Measurements from ENCODE around the gene PCED1A. TPM values are rescaled to one million over a fixed set of nuclear protein-coding genes. Genes with fewer than 3 reads are reported as not detected.

The PCED1A gene
- total and polyA plus RNA-seq, 2 of the 8 experiments (the other 6 are each of a cell fraction or from before 2014, with no cell fraction given): 13.4 to 18.9 TPM

DNA sequence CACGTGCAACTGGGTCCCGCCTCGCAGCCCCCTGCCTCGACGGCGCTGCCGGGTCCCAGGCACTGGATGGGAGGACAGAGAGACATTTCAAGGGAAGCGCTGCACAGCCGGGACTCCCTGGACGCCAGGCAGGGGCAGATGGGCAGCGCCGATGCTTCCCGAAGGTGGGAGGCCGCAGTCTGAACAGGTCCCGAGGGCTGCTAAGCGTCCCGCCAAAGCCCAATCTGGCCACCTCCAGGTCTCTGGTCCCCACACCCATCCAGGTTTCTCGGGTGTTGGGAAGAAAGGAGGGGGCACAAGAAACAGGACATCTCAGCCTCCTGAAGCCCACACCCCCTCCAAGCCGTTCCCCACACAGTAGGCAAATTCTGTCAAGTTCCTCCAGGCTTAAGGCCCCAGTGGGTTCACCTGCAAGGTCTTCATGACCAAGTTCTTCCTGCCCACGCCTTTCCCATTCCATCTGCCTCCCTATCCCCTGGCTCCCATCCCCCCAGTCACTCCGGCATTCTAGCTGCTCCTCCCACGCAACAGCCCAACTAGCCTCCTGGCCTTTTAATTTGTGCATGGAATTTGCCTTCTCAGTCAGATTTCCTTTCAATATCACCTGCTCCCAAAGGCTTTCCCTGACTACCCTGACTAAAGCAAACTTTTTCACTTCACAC, 34.6 kb downstream of the PCED1A start:
- no peaks in the 10 kb centered on the region for H3K79me2 ChIP-seq (ENCODE audit: control insufficient read depth in 1 of 2, insufficient read depth in 2 of 2, low read length in 2 of 2)
- no peak overlapping the region for H2BK5ac ChIP-seq (ENCODE audit: low read depth, low read length)
- TF ChIP-seq CBX5 (IDR thresholded peaks at IDR 0.05; ENCODE audit: low read depth, low read length) (no peak), HDAC6 (IDR thresholded peaks at IDR 0.05; ENCODE audit: low read depth, low read length) (no peak), KDM4A (IDR thresholded peaks at IDR 0.05; ENCODE audit: low read depth, low read length, severe bottlenecking) (peak; percentile 24), SUZ12 (IDR thresholded peaks at IDR 0.05; ENCODE audit: low read length) (peak; percentile 73; the same call in 1 of the 2 replicates), ASH2L (IDR thresholded peaks at IDR 0.05; ENCODE audit: low read length) (no peak), POU5F1 (IDR thresholded peaks at IDR 0.05; ENCODE audit: low read depth, low read length) (no peak), EGR1 (IDR thresholded peaks at IDR 0.05; ENCODE audit: borderline replicate concordance, low read depth, low read length) (peak; percentile 66; the same call in 1 of the 2 replicates), EZH2 (IDR thresholded peaks at IDR 0.05; ENCODE audit: low read depth, low read length, severe bottlenecking) (peak; percentile 85), ZNF274 (IDR thresholded peaks at IDR 0.05; ENCODE audit: borderline replicate concordance, extremely low read depth, low read length) (no peak), CTBP2 (IDR thresholded peaks at IDR 0.05; ENCODE audit: borderline replicate concordance, insufficient read depth, insufficient read length, low read length) (no peak), POLR2AphosphoS5 (IDR thresholded peaks at IDR 0.05; ENCODE audit: low read depth, low read length) (no peak), RFX5 (IDR thresholded peaks at IDR 0.05; ENCODE audit: borderline replicate concordance, low read depth, low read length) (no peak)
- H2AFZ ChIP-seq (ENCODE audit: low read length): peak overlapping the region; percentile 16; the same call in 1 of the 2 replicates
- H4K5ac ChIP-seq (ENCODE audit: insufficient read length, low read depth, low read length): no peak overlapping the region
- H3K9me3 ChIP-seq (ENCODE audit: insufficient read depth in 2 of 2, low read depth in 1 of 2, low read length in 1 of 2): no peaks in the 10 kb centered on the region
- FAIRE-seq: no peak
- no peak overlapping the region for H3K56ac ChIP-seq (replicated peaks; ENCODE audit: insufficient read length, low read depth, low read length)
- peaks cover 11% of the 10 kb centered on the region for H3K23me2 ChIP-seq (ENCODE audit: low read depth, low read length)
- peaks cover 0 to 18% (median 10%) of the 10 kb centered on the region in 4 experiments; a peak in 6 of 7 replicates for H3K4me1 ChIP-seq (replicated peaks in 1 of 4; ENCODE audit: control insufficient read depth in 3 of 4, insufficient read depth in 4 of 4, low read length in 3 of 4)
- ChIA-PET CTCF (ENCODE audit: partially characterized antibody) (interaction anchor here (0.6 to 2.0 kb wide), 3 partner anchors 21 to 49 kb away, joined by 3 to 8 read pairs (median 3); no protein-coding TSS in a partner anchor), POLR2A (ENCODE audit: partially characterized antibody) (interaction anchor here (1.4 kb wide), 1 partner anchor 50 kb away, joined by 4 read pairs; no protein-coding TSS in a partner anchor)
- no peak overlapping the region for H2BK15ac ChIP-seq (ENCODE audit: low read length)
- H2BK12ac ChIP-seq (ENCODE audit: low read depth, low read length): no peak overlapping the region
- peak overlapping the region; percentile 78 to 79 for H3K4me2 ChIP-seq (ENCODE audit: insufficient read depth in 1 of 2, low read depth in 2 of 2, low read length in 2 of 2)
- H3K4me3 ChIP-seq (ENCODE audit: extremely low read depth in 1 of 4, insufficient read depth in 2 of 4, low read depth in 3 of 4, low read length in 4 of 4): peak overlapping the region in 2 of 4 experiments; percentile 21 to 52; a peak in 5 of 8 replicates
- H4K91ac ChIP-seq (replicated peaks; ENCODE audit: insufficient read length, low read length): no peak overlapping the region
- H3K79me1 ChIP-seq (ENCODE audit: low read depth, low read length): no peaks in the 10 kb centered on the region
- no peak overlapping the region for H2BK20ac ChIP-seq (ENCODE audit: low read length)
- peak in 1 of 2 experiments; percentile 61 for DNase-seq (ENCODE audit: low read depth in 1 of 2, low spot score in 2 of 2)
- no peak overlapping the region; the same call in 1 of the 2 replicates for H3K18ac ChIP-seq (ENCODE audit: extremely low read depth, low read length)
- H3K23ac ChIP-seq (ENCODE audit: insufficient read length): no peak overlapping the region
- no peaks in the 10 kb centered on the region for H3K36me3 ChIP-seq (ENCODE audit: control insufficient read depth in 2 of 4, insufficient read depth in 4 of 4, low read length in 3 of 4)
- no peak overlapping the region for H2AK5ac ChIP-seq (ENCODE audit: low read depth, low read length)
- no peak overlapping the region for H3K14ac ChIP-seq (ENCODE audit: insufficient read length)
- no peak overlapping the region for H3K27ac ChIP-seq (ENCODE audit: low read depth, low read length)
- WGBS, 2 experiments (ENCODE audit: extremely low coverage in 1 of 2, insufficient coverage in 1 of 2, insufficient read length in 1 of 2, insufficient replicate concordance in 2 of 2, low coverage in 1 of 2, low lambda C conversion rate in 2 of 2, missing lambda C conversion rate in 1 of 2): 32% methylated on average over 22 of the region's 22 CpGs; no CpG with 5 or more reads in 1 of the 2 experiments
- H4K20me1 ChIP-seq (replicated peaks in 1 of 2; ENCODE audit: control insufficient read depth in 1 of 2, insufficient read depth in 2 of 2, low read length in 2 of 2): peaks cover 0 to 2% of the 10 kb centered on the region in 2 experiments
- no peak overlapping the region for H2BK120ac ChIP-seq (replicated peaks; ENCODE audit: low read depth, low read length)
- no peak overlapping the region for H3K4ac ChIP-seq (replicated peaks; ENCODE audit: insufficient read length, low read depth, low read length)
- H3K9ac ChIP-seq (replicated peaks in 1 of 4; ENCODE audit: extremely low read depth in 1 of 4, low read depth in 3 of 4, low read length in 3 of 4): no peak overlapping the region
- H4K8ac ChIP-seq (ENCODE audit: extremely low read depth, insufficient read depth, low read length): no peak overlapping the region; the same call in 1 of the 2 replicates
- peaks cover 41 to 71% (median 64%) of the 10 kb centered on the region in 4 experiments for H3K27me3 ChIP-seq (replicated peaks in 1 of 4; ENCODE audit: control insufficient read depth in 3 of 4, extremely low read depth in 1 of 4, insufficient read depth in 3 of 4, low read length in 3 of 4)

Measured in H1 (cell line).